ENCODE measurements around the gene VWC2L.

DNA sequence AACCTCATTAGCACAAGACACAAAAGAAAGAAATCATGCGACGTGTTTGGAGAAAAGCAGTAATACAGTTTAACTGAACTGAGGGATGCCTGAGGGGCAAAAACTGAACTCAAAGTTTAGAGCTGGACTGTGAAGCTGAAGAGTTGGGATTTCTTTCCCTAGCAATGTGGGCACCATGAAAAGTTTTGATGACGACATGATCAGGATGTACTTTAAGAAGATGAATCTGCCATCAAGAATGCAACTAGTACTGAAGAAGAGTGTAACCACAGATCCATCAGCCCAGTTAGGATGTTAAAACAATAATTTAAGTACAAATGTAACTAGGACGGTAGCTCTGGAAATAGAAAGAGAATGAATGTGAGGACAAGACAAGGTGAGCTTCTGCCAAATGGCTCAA lies 196.2 kb downstream of the VWC2L start:
- TF ChIP-seq, protein P1, sequence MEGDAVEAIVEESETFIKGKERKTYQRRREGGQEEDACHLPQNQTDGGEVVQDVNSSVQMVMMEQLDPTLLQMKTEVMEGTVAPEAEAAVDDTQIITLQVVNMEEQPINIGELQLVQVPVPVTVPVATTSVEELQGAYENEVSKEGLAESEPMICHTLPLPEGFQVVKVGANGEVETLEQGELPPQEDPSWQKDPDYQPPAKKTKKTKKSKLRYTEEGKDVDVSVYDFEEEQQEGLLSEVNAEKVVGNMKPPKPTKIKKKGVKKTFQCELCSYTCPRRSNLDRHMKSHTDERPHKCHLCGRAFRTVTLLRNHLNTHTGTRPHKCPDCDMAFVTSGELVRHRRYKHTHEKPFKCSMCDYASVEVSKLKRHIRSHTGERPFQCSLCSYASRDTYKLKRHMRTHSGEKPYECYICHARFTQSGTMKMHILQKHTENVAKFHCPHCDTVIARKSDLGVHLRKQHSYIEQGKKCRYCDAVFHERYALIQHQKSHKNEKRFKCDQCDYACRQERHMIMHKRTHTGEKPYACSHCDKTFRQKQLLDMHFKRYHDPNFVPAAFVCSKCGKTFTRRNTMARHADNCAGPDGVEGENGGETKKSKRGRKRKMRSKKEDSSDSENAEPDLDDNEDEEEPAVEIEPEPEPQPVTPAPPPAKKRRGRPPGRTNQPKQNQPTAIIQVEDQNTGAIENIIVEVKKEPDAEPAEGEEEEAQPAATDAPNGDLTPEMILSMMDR (IDR thresholded peaks at IDR 0.05) = no peak
- no peak for TF ChIP-seq EZH2 (IDR thresholded peaks at IDR 0.05; ENCODE audit: borderline replicate concordance, insufficient read depth, low read depth, low read length, poor library complexity, severe bottlenecking)

All from B cell (primary cell).